BLaER1 treated with 17β-estradiol and CSF1 and Interleukin-3, amounts not matched to agents 10 nM and 100 nM (cell line): ENCODE data around the gene PHRF1.

Experiments
- H3K27ac ChIP-seq, 11 experiments: shearing (Covaris generic); formaldehyde crosslinking; 2 replicates each; pipeline ENCODE4 v1.8.1; 2022
- H3K27me3 ChIP-seq, 11 experiments: shearing (Covaris generic); formaldehyde crosslinking; 2 replicates each; pipeline ENCODE4 v1.8.1; 2022
- H3K36me3 ChIP-seq, 11 experiments: shearing (Covaris generic); formaldehyde crosslinking; 2 replicates each; pipeline ENCODE4 v1.8.1; 2022
- H3K4me1 ChIP-seq, 10 experiments: shearing (Covaris generic); formaldehyde crosslinking; 2 replicates each; pipeline ENCODE4 v1.8.1; 2022
- H3K4me2 ChIP-seq, 11 experiments: shearing (Covaris generic); formaldehyde crosslinking; 2 replicates each; pipeline ENCODE4 v1.8.1; 2022
- H3K4me3 ChIP-seq, 10 experiments: shearing (Covaris generic); formaldehyde crosslinking; 2 replicates each; pipeline ENCODE4 v1.8.1; 2022
- H3K9ac ChIP-seq, 11 experiments: shearing (Covaris generic); formaldehyde crosslinking; 2 replicates each; pipeline ENCODE4 v1.8.1; 2022
- H3K9me3 ChIP-seq, 11 experiments: shearing (Covaris generic); formaldehyde crosslinking; replicated peaks in 1 of 11; 2 replicates each; pipeline ENCODE4 v1.8.1; 2022
- H4K20me1 ChIP-seq, 11 experiments: shearing (Covaris generic); formaldehyde crosslinking; 2 replicates each; pipeline ENCODE4 v1.8.1; 2022
- Cebpa-rat ChIP-seq, 11 experiments: shearing (Covaris generic); IDR thresholded peaks; 2 replicates each; pipeline ENCODE4 v1.8.1; 2022

The PHRF1 gene

GRCh38 chr11:574632-575312 lies 1.5 kb upstream of the PHRF1 start:
- H3K4me3 ChIP-seq = peak overlapping the region; percentile 55 to 76 (median 66)
- peak overlapping the region in 9 of 11 experiments; percentile 47 to 80 (median 69); a peak in 14 of 22 replicates for H3K9ac ChIP-seq
- no peak for TF ChIP-seq Cebpa-rat (IDR thresholded peaks at IDR 0.05)
- peaks cover 40 to 56% (median 46%) of the 10 kb centered on the region in 10 experiments for H3K4me1 ChIP-seq
- peak overlapping the region; percentile 97 to 100 (median 98) for H3K4me2 ChIP-seq
- peaks cover 30 to 45% (median 33%) of the 10 kb centered on the region in 11 experiments for H4K20me1 ChIP-seq
- H3K27ac ChIP-seq = no peak overlapping the region
- no peaks in the 10 kb centered on the region for H3K9me3 ChIP-seq
- peaks cover 0 to 26% (median 16%) of the 10 kb centered on the region in 11 experiments; a peak in 18 of 22 replicates for H3K36me3 ChIP-seq
- peaks cover 8 to 24% (median 16%) of the 10 kb centered on the region in 11 experiments; a peak in 21 of 22 replicates for H3K27me3 ChIP-seq

- TF ChIP-seq Cebpa-rat (IDR thresholded peaks at IDR 0.05) = no peak
- peaks cover 37 to 52% (median 39%) of the 10 kb centered on the region in 11 experiments for H4K20me1 ChIP-seq
- H3K27ac ChIP-seq = peak overlapping the region in 2 of 11 experiments; percentile 17 to 25; a peak in 2 of 22 replicates
- peaks cover 40 to 56% (median 48%) of the 10 kb centered on the region in 10 experiments for H3K4me1 ChIP-seq
- H3K27me3 ChIP-seq = peaks cover 8 to 24% (median 16%) of the 10 kb centered on the region in 11 experiments; a peak in 21 of 22 replicates
- peak overlapping the region; percentile 47 to 80 (median 68); a peak in 20 of 22 replicates for H3K9ac ChIP-seq
- H3K36me3 ChIP-seq = peaks cover 0 to 33% (median 20%) of the 10 kb centered on the region in 11 experiments; a peak in 19 of 22 replicates
- peak overlapping the region; percentile 55 to 76 (median 66) for H3K4me3 ChIP-seq
- H3K4me2 ChIP-seq = peak overlapping the region; percentile 97 to 100 (median 98)
- H3K9me3 ChIP-seq = no peaks in the 10 kb centered on the region
These were observed 816 bp upstream of the PHRF1 start for GRCh38 chr11:575313-575995.

GRCh38 chr11:576811-577610 lies 741 bp downstream of the PHRF1 start:
- TF ChIP-seq Cebpa-rat (IDR thresholded peaks at IDR 0.05) = no peak
- Histone ChIP-seq H3K36me3 (peaks cover 9 to 44% (median 31%) of the 10 kb centered on the region in 11 experiments), H3K4me3 (peak overlapping the region; percentile 82 to 100 (median 93)), H3K4me2 (peak overlapping the region; percentile 87 to 100 (median 98)), H3K9ac (peak overlapping the region; percentile 96 to 100 (median 99)), H3K27ac (peak overlapping the region; percentile 96 to 100 (median 100)), H3K27me3 (peaks cover 8 to 24% (median 16%) of the 10 kb centered on the region in 11 experiments; a peak in 21 of 22 replicates), H4K20me1 (peaks cover 53 to 68% (median 55%) of the 10 kb centered on the region in 11 experiments), H3K9me3 (no peaks in the 10 kb centered on the region), H3K4me1 (peaks cover 40 to 55% (median 49%) of the 10 kb centered on the region in 10 experiments)

- Histone ChIP-seq H3K4me2 (peak overlapping the region; percentile 87 to 100 (median 98)), H3K27ac (peak overlapping the region in 10 of 11 experiments; percentile 96 to 100 (median 100); a peak in 21 of 22 replicates), H3K36me3 (peaks cover 14 to 50% (median 37%) of the 10 kb centered on the region in 11 experiments), H3K4me1 (peaks cover 40 to 55% (median 49%) of the 10 kb centered on the region in 10 experiments), H3K27me3 (peaks cover 8 to 24% (median 16%) of the 10 kb centered on the region in 11 experiments; a peak in 21 of 22 replicates), H4K20me1 (peaks cover 57 to 73% (median 60%) of the 10 kb centered on the region in 11 experiments), H3K4me3 (peak overlapping the region; percentile 82 to 100 (median 93)), H3K9ac (peak overlapping the region; percentile 96 to 100 (median 99)), H3K9me3 (no peaks in the 10 kb centered on the region)
- no peak for TF ChIP-seq Cebpa-rat (IDR thresholded peaks at IDR 0.05)
These were observed 1.3 kb downstream of the PHRF1 start for GRCh38 chr11:577611-577894.

- peak overlapping the region; percentile 87 to 100 (median 98) for H3K4me2 ChIP-seq
- H3K27ac ChIP-seq = peak overlapping the region in 2 of 11 experiments; percentile 34 to 99; a peak in 1 of 22 replicates
- no peak for TF ChIP-seq Cebpa-rat (IDR thresholded peaks at IDR 0.05)
- H3K4me3 ChIP-seq = peak overlapping the region; percentile 82 to 100 (median 93); a peak in 18 of 20 replicates
- peak overlapping the region; percentile 96 to 100 (median 99); a peak in 21 of 22 replicates for H3K9ac ChIP-seq
- peaks cover 23 to 59% (median 46%) of the 10 kb centered on the region in 11 experiments for H3K36me3 ChIP-seq
- peaks cover 65 to 82% (median 69%) of the 10 kb centered on the region in 11 experiments for H4K20me1 ChIP-seq
- H3K27me3 ChIP-seq = peaks cover 8 to 18% (median 16%) of the 10 kb centered on the region in 11 experiments; a peak in 21 of 22 replicates
- H3K9me3 ChIP-seq = no peaks in the 10 kb centered on the region
- peaks cover 40 to 55% (median 49%) of the 10 kb centered on the region in 10 experiments for H3K4me1 ChIP-seq
These were observed 2.2 kb downstream of the PHRF1 start for GRCh38 chr11:578276-579035.

- Histone ChIP-seq H3K4me3 (no peak overlapping the region), H3K27ac (no peak overlapping the region), H3K36me3 (peaks cover 36 to 74% (median 60%) of the 10 kb centered on the region in 11 experiments), H4K20me1 (peaks cover 78 to 92% (median 85%) of the 10 kb centered on the region in 11 experiments), H3K27me3 (peaks cover 5 to 7% (median 6%) of the 10 kb centered on the region in 11 experiments; a peak in 21 of 22 replicates), H3K4me1 (peaks cover 25 to 41% (median 38%) of the 10 kb centered on the region in 10 experiments), H3K9ac (peak overlapping the region; percentile 5 to 100 (median 49); a peak in 16 of 22 replicates), H3K9me3 (no peaks in the 10 kb centered on the region), H3K4me2 (peak overlapping the region in 4 of 11 experiments; percentile 19 to 99 (median 58); a peak in 3 of 22 replicates)
- no peak for TF ChIP-seq Cebpa-rat (IDR thresholded peaks at IDR 0.05)
These were observed 3.7 kb downstream of the PHRF1 start for GRCh38 chr11:579830-580601.

GRCh38 chr11:581342-581741 lies 5.1 kb downstream of the PHRF1 start:
- no peak overlapping the region for H3K27ac ChIP-seq
- peaks cover 19 to 37% (median 34%) of the 10 kb centered on the region in 10 experiments for H3K4me1 ChIP-seq
- H3K9ac ChIP-seq = peak overlapping the region in 5 of 11 experiments; percentile 4 to 31 (median 15); a peak in 2 of 22 replicates
- no peak overlapping the region for H3K4me2 ChIP-seq
- H3K4me3 ChIP-seq = no peak overlapping the region
- H4K20me1 ChIP-seq = peaks cover 89 to 100% (median 98%) of the 10 kb centered on the region in 11 experiments
- H3K9me3 ChIP-seq = no peaks in the 10 kb centered on the region
- peaks cover 44 to 88% (median 70%) of the 10 kb centered on the region in 11 experiments for H3K36me3 ChIP-seq
- H3K27me3 ChIP-seq = no peaks in the 10 kb centered on the region
- no peak for TF ChIP-seq Cebpa-rat (IDR thresholded peaks at IDR 0.05)
